ENCODE results near the gene SMIM41.
A peak's percentile ranks its signal among the peaks of the same experiment; 100 is the strongest.

The SMIM41 gene

DNA sequence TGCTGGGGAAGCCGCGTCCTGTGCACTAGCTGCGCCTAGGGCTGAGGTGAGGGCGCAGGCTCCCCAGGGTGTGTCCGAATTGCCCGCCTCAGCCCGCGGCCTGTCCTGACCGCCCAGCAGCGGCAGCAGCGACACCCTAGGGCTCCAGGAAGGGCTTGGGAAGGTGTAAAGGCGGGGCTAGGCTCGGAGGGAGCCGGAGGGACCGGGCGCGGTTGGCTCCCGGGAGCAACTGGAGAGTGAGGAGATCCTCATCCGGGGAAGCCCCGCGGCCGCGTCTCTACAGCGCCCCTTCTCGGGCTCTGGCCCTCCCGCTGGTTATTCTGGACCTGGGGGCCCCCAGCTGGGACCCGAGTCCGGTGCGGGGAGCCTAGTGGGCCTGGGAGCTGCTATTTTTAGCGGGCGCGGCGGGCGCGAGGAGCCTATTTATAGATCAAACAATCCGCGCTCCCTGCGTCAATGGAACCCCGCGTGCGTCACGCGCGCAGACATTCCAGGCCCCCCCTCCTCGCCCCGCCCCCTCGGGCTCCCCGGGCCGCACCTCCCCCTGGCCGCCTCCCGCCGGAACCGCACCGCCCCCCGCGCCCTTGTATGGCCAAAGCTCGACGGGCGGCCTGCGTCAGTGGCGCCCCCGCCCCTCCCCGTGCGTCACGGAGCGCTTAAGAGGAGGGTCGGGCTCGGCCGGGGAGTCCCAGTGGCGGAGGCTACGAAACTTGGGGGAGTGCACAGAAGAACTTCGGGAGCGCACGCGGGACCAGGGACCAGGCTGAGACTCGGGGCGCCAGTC is 28.6 kb upstream of the SMIM41 start, which contains the start of gene NR4A1:
Gene NR4A1 (plus strand): TSS at position 685 of the 784 bp plus-strand sequence. CDS start 2,887 bp downstream, outside the sequence.
- DNase-seq (ENCODE audit: low read depth in 2 of 2) = peak; percentile 99 to 100

DNA sequence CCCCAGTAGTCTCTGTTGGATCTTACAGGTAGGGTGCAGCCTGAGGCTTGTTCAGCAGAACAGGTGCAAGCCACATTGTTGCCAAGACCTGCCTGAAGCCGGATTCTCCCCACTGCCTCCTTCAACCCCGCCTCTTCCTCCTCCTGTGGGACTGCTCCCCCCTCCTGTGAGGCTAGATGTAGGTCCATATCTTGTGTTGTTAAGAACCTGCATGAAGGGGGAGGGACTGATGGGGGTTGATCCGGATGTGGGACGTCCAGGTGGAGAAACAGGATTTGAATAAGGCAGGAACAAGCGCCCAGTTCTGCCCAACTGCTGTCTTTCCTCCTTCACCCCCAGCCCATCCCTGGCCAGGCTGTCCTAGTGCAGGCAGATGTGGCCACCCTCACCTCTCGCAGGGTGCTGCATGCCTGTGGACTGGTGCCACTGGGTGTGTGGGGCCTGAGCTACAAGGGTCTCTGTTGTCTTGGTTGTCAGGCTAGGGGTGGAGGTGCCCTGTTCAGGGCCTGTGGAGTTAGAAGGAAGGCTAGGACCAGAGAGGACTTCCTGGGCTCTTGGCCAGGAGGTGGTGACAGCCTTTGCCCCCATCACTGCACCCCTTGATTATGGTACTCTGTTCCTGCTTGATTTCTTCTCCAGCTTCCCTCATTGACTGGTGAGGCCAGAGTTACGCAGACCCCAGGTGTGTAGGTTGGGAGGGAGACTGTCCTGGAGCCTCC is 26.9 kb upstream of the SMIM41 start:
- DNase-seq (ENCODE audit: low read depth in 2 of 2) = no peak

DNA sequence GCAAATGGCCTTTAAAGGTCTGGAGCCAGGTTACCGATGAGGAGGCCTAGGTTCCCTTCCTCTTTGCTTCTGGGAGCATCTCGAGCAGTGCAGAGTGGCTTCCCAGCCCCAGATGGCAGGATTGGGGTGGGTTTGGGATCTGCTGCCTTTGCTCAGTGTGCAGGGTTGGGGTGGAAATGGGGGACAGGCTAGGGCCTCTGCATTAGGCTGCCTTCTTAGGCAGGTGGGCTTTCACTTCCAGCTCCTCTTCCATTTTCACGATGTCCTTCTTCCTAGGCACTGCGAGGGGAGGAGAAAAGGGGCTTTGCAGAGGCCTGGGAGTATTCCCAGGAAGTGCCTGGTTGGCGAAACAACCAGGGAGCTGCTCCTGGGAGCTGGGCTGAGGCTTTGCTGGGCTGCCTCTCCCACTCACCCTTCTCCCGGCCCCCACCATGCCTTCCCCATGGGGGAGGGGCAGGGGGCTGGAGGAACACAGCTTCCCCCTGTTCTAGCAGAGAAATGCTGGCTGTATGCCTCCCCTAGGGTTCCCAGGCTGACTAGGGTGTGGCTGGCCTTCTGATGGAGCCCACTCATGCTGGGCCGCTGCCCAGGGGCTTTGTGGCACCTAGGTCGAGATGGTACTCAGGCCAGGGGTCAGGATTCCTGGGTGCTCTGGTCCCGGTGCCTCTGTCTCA is 25.8 kb upstream of the SMIM41 start:
- no peak for DNase-seq (ENCODE audit: low read depth in 2 of 2)

DNA sequence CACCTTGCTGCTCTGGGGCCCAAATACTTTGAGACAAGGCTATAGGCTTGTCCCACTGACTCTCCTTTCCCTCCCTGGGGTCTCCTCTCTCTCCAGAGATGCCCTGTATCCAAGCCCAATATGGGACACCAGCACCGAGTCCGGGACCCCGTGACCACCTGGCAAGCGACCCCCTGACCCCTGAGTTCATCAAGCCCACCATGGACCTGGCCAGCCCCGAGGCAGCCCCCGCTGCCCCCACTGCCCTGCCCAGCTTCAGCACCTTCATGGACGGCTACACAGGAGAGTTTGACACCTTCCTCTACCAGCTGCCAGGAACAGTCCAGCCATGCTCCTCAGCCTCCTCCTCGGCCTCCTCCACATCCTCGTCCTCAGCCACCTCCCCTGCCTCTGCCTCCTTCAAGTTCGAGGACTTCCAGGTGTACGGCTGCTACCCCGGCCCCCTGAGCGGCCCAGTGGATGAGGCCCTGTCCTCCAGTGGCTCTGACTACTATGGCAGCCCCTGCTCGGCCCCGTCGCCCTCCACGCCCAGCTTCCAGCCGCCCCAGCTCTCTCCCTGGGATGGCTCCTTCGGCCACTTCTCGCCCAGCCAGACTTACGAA is 25.2 kb upstream of the SMIM41 start:
- no peak for DNase-seq (ENCODE audit: low read depth in 2 of 2)

DNA sequence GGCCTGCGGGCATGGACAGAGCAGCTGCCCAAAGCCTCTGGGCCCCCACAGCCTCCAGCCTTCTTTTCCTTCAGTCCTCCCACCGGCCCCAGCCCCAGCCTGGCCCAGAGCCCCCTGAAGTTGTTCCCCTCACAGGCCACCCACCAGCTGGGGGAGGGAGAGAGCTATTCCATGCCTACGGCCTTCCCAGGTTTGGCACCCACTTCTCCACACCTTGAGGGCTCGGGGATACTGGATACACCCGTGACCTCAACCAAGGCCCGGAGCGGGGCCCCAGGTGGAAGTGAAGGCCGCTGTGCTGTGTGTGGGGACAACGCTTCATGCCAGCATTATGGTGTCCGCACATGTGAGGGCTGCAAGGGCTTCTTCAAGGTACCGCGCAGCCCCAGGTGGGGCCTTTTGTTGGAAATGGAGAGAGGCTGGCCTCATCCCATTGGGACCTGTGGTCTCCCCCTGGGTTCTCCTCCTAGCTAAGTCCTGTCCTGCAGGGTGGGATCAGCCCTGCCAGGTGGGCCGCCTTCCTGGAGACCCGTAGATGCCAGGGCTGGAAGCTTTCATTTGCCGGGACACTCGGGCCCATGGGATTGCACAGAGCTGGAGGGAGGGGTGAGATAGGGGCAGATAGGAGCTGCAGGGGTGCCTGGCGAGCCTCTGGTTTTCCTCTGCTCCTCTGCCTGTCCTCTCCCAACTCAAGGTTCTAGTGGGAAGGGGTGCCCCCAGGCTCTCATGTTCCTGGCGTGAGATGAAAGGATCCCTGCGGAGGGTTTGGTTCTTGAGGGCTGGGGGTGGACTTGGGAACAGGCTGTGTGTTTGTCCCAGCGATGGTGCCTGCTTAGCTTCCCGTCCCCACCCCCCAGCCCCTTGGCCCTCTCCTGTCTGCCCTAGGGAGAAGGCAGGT is 24.4 kb upstream of the SMIM41 start:
- DNase-seq (ENCODE audit: low read depth in 2 of 2) = no peak

DNA sequence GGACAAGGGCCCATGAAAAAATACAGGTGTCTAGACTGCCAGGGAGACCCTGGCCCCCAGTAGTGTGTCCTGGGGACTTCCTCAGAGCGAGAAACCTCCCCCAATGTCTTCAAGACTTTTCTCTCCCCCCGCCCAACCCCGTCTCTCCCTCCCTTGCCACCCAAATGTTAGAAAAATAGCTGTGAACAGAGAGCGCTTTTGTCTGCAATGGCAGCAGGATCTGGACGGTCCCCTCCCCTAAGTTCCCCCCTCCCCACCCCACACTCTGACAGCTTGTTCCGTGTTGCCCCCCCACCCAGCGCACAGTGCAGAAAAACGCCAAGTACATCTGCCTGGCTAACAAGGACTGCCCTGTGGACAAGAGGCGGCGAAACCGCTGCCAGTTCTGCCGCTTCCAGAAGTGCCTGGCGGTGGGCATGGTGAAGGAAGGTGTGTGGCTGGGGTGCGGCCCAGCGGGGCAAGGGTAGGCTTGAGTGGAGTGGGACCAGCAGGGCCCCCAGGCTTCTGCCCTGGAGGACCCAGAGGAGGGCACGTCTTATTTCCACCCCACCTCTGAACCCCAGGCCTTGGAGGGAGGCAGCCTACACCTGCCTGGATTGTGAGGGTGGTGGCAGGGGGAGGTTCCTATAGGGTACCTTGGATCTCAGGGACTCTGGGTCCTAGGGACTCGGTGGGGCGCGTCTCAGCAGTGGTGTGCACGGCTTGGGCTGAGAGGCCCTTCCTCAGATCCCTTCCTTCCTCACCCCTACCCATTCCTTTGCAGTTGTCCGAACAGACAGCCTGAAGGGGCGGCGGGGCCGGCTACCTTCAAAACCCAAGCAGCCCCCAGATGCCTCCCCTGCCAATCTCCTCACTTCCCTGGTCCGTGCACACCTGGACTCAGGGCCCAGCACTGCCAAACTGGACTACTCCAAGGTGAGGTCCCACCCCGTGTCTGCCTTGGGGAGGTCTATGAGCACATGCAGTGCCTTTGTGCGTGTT is 23.5 kb upstream of the SMIM41 start:
- no peak for DNase-seq (ENCODE audit: low read depth in 2 of 2)

DNA sequence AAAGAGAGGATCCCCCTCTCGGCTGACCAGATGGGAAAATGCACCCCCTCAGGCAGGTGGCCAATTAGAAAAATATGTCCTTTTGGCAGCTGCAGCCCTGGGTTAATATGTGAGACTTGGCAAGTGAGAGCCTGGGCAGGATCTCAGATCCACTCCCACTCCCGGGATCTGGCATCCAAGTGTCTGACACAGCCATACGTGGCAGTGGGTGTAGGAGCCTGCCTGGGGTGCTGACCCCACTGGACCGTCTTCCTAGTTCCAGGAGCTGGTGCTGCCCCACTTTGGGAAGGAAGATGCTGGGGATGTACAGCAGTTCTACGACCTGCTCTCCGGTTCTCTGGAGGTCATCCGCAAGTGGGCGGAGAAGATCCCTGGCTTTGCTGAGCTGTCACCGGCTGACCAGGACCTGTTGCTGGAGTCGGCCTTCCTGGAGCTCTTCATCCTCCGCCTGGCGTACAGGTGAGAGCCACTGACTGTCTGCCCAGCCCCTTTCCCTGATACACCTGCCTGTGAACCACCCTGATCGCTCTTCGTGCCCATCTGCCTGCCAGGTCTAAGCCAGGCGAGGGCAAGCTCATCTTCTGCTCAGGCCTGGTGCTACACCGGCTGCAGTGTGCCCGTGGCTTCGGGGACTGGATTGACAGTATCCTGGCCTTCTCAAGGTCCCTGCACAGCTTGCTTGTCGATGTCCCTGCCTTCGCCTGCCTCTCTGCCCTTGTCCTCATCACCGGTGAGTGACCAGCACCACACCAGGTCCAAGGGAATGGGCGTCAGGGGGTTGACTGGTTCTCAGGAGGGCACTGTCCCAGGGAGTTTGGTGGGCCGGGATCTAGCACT is 22.5 kb upstream of the SMIM41 start:
- no peak for DNase-seq (ENCODE audit: low read depth in 2 of 2)

DNA sequence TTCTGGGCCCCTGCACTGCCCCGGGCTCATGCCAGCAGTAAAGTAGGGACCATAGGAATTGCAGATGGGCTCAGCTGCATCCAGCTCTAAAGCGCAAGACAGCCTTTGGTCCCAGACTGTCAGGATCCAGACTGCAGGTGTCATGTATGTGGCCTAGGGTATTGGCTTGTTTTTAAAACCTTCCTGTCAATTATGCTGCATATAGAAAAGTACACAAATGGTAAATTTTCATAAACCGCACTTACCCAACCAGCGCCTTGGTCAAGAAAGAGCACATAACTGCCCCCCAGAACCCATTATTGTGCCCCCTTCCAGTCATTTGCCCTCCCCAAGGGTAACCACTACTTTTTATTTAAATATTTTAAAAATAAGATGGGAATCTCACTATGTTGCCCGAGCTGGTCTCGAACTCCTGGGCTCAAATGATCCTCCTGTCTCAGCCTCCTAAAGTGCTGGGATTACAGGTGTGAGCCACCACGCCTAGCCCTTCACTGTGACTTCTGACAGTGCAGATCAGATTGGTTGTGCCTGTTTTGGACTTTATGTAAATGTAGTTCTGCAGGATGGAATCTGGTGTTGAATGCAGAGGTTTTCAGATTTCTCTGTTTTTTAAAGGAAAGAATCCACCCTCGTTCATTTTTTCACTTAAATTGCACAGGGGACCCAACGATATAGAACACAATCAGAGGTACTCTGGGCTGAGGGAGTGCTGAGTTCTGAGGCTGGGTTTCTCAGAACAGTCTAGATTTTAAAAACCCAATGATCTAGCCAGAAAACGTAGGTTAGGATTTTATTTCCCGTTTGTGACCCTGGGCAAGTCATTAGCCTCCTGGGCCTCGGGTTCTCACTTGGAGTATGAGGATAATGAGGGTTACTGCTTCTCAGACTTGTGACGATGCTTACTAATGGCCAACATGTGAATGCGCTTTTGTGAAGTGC is 21.6 kb upstream of the SMIM41 start:
- DNase-seq (ENCODE audit: low read depth in 2 of 2) = no peak

DNA sequence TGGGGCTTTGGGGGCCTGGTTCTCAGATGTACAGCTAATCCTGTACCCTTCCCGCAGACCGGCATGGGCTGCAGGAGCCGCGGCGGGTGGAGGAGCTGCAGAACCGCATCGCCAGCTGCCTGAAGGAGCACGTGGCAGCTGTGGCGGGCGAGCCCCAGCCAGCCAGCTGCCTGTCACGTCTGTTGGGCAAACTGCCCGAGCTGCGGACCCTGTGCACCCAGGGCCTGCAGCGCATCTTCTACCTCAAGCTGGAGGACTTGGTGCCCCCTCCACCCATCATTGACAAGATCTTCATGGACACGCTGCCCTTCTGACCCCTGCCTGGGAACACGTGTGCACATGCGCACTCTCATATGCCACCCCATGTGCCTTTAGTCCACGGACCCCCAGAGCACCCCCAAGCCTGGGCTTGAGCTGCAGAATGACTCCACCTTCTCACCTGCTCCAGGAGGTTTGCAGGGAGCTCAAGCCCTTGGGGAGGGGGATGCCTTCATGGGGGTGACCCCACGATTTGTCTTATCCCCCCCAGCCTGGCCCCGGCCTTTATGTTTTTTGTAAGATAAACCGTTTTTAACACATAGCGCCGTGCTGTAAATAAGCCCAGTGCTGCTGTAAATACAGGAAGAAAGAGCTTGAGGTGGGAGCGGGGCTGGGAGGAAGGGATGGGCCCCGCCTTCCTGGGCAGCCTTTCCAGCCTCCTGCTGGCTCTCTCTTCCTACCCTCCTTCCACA is 20.7 kb upstream of the SMIM41 start:
- DNase-seq (ENCODE audit: low read depth in 2 of 2) = no peak

DNA sequence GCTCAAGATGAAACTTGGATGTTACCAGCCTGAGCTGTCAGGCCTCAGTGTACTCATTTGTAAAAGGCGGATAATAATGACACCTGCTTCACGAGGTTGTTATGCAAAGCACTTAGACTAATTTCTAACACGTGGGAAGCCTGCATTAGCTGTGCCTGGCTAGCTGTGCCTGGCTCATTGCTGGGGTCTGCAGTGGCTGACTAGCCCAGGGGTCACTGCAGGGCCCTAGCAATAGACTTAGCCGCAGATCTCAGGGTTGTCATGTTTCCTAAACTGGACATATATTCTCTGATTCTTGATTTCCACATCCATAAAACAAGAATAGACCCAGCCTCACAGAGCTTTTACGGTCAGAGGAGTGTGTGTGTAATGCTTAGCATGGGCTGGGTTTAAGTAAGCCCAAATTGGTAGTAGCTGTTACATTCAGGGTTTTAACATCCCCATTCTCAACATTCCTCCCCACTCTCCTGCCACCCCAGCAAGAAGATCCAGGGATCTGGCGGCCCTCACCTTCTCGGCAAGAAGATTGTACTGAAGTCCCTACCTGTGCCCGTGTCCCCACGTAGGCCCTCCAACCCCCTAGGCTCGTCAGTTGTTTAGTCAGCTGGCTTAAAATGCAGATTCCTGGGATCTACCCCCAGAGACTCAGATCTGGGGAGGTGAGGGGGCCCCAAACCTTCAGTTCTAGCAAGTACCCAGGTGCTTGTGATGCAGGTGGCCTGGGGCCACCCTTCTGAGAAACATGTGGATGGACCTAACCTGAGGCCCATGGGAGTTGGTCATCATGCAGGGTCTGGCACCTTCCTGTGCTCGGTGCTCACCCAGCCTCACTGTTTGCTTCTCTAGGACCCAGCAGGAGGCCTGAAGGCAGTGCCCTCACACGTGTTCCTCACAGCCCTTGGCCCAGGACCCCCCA is 19.7 kb upstream of the SMIM41 start:
- no peak for DNase-seq (ENCODE audit: low read depth in 2 of 2)

DNA sequence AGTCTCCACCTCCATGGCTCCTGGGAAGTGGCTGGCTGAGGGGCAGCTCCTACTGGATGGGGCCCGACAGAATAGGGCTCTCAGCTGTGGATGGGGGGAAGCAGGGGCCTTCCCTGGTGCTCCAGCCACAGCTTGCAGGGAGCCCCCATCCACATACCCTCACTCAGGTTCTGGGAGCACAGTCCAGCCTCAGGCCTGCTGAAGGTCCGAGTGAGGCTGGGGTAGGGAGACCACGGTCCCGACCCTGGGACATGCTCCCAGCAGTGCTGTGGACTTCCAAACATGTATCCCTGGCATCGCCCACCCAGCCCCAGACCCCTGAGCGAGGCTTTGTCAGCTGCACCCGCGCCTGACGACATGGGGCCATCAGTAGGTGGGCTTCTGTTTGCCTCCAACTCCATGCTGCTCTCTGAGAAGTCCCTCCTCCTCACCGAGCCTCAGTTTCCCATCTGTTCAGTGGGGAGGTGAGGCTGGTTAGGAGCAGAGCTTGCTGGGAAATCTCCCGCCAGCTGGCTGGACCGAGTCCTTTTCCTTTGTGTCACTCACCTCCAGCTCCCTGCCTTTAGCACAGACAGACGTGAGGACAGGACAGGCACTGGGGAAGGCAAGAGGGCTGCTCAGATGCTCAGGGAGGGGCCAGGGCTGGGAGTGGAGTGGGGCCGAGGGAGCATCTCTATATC is 18.9 kb upstream of the SMIM41 start:
- DNase-seq (ENCODE audit: low read depth in 2 of 2) = no peak

DNA sequence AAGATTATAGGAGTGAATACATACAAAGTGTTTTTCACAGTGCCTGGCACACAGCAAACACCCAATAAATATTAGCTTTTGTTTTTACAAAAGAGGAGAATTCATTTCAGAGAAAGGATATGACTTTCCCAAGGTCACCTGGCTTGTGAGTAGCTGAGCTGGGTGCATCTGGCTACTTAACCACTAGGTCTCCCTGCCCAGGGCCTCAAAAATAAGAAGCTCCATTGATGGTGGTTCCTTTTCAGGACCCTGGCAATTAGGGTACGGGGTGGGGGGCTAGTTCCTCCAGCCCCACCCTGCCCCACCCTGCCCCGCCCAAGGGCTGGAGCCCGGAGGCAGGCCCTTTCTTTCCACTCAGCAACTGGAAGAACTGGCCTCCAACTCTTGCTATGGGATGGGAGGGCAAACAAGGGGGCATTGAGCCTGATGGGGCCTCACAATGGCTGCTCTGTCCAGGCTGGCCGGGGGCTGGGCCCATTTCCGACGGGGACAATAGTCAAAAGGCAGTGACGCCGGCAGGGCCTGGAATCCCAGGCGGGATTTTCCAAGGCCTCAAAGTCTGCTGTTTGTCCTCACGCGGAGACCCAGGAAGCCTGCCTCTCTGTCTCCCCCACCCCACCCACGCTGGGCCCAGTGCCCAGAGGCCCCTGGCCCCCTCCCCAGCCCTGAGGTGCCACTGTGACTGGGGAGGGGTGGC is 17.9 kb upstream of the SMIM41 start:
- no peak for DNase-seq (ENCODE audit: low read depth in 2 of 2)

DNA sequence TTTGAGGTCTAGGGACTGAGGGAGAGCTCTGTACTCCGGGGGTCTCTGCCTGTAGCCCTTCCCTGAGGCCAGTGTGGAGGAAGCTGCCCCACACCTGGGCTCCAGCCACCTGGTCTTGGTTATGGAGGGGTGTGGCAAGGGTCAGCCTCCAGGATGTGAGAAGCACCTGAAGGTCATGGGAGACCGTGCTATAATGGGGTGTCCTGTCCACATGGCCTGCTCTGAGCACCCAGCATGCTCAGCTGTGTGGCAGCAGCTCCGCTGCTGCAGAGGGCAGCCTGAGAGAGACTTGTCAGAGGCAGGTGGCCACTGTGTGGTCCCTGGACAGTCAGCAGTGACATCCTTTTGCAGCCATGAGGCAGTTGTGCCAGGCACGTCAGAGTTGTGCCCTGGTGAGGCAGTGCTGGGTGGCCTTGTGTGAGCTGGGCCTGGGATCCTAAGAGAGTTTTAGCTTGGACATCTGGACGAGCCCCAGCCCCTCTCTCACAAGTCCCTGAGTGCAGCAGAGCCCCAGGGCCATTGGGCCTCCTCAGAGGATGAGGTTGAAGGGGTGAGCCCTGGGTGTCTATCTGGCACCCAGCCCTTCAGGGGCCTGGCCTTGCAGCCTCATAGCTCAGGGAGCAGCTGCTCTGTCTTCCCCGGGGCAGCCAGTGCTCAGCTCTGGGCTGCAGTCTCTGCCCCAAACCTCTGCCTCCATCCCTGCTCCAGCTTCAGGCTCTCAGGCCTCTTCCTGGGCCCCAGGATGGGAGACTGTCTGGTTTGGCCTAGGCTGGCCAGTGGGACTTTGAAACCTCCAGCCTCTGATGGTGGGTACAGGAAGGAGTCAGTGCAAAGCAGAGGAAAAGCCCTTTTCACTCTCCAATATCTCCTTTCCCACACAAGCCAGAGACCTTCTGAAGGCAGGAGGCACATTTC is 17.1 kb upstream of the SMIM41 start:
- DNase-seq (ENCODE audit: low read depth in 2 of 2) = no peak
